Measurements from ENCODE around the gene TLE5.
"Not testable (repeated sequence)": the region's sequence is repeated elsewhere in the genome, so short reads cannot be mapped to it uniquely, and the experiment has no call there.

TLE5 gene

DNA sequence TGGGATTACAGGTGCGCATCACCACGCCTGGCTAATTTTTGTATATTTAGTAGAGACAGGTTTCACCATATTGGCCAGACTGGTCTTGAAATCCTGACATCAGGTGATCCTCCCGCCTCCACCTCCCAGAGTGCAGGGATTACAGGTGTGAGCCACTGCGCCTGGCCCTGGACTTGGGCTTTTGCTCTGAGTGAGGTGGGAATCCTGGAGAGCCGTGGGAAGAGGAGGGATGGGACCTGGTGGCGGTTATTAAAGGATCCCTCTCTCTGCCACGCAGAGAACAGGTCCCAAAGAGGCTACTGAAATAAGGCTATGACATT is 1.7 kb upstream of the TLE5 start:
- DNase-seq (ENCODE audit: low read depth in 1 of 2, low spot score in 1 of 2): no peak

DNA sequence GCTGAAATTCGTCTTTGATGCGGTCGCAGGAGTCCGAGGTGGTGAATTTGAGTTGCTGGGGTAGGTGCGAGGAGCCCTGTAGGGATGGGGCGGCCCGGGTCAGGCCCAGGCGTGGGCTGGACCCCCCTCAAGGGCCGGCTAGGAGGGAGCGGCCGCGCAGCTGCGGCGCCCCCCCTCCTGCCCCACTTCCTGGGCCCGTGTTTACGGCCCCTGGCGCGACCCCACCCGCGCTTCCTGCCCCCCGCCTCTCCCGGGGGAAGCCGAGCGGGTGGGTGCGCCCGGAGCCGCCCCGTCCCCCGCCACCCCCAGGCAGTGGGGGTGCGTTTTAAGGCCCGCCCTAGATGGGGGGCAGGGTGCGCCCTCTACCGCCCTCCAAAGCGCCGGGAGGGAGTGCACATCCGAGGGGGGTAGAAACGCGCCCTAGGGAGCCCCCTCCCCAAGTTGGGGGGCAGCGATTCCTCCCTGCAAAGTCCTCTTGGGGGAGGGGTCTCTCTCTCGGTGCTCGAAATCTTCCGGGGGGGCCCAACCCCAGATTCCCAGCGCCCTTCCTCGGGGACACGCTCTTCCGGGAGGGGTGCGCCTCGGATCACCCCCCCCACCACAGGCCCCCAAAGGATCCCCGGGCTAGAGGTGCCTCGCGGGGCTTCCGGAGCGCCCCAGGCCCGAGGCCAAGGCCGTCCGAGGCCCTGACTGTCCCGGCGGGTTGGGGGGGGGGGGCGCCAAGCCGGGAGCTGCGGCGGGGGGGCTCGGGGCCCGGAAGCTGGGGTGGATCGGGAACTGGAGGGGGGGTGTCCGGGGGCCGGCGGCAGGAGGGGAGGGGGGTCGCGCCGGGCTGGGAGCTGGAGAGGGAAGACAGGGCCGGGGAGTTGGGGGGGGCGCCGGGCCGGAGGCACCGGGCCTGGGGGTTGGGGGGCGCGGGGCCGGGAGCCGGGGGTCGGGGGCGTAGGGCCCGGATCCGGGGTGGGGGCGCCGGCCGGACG is 823 bp downstream of the TLE5 start:
- peak; percentile 42 to 64 for DNase-seq (ENCODE audit: low read depth in 1 of 2, low spot score in 1 of 2)

DNA sequence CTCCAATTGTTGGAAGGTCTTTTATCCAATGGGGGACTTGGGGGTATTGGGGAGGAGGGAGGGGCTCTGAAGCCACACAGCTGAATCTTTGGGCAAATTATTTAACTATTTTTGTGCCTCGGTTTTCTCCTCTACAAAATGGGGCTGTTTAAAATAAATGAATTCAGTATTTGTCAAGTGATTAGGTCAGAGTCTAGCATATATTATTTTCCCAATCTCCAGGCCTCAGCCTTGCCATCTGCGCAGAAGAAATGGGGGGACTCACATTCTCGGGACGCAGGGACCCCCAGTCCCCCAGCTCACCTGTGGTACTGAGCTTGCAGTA is 1.5 kb downstream of the TLE5 start:
- DNase-seq (ENCODE audit: low read depth in 1 of 2, low spot score in 1 of 2): no peak

DNA sequence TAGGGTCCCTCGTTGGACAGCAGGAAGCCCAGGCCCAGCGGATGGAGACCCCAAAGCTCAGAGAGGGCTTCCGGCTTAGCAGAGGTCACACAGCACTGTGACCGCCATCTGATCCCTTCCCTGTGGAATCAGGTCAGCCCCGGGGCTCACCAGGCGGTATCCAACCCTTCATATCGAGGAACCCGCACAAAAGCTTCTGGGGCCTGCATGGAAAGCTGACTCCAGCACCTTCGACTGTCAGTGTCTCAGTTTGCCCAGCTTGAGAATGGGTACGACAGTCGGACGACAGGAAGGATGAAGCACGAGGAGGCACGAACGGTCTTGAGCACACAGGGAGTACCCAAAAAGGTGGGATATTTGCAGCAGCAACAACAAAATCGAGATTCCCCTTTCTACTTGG is 2.6 kb downstream of the TLE5 start:
- DNase-seq (ENCODE audit: low read depth in 1 of 2, low spot score in 1 of 2): no peak

DNA sequence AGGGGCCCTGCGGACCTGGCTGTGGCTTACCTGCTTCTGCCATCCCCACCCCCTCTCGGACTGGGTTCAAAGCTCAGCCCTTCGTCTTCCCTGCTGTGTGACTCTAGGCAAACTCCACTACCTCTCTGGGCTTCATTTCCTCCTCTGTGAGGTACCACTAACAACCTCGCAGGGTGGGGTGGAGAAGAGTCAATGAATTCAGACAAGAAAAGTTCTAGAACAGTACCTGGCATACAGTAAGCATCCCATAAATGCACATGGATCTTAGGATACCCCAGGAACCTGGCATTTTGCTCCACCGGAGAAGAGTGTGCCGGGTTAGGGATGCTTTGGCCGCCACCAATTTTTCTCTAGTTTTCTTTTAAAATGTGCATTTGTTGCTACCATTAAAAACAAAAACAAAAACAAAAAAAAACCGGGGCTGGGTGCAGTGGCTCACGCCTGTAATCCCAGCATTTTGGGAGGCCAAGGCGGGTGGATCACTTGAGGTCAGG is 3.4 kb downstream of the TLE5 start:
- no peak for DNase-seq (ENCODE audit: low read depth in 1 of 2, low spot score in 1 of 2)

DNA sequence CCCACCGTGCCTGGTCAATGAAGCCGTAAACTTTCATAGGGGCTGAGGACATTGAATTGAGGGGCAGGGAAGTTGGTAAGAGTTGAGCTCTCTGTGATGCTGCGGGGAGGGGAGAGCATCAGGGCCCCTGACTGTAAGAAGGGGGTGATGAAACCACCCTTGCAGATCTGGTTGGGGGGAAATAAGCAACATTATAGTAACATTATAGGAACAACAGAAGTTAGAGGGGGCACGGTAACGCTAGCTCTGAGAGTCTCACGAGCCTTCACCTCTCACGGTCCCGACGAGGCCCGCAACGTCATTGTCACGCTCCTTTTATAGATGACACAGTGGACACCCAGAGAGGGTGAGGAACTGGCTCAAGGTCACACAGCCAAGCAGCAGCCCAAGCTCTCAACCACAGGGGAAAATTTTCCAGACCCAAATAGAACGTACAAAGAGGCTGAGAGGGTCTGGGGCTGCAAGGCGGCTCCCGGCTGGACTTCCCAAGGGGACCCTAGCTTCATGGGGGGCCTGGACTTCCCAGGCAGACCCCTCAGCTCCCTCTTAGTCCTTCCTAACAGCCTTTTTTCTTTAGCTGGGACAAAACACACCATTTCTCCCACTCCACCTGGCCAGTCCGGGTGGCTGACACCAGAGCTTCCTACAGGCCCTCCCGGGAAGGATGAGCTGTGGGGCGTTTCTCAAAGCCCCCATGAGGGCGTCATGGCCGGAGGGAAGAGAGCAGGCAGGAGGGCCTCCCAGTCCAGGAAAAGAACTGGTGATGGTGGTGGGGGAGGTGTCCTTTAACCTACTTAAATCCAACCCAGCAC is 4.1 kb downstream of the TLE5 start:
- DNase-seq (ENCODE audit: low read depth in 1 of 2, low spot score in 1 of 2): no peak

DNA sequence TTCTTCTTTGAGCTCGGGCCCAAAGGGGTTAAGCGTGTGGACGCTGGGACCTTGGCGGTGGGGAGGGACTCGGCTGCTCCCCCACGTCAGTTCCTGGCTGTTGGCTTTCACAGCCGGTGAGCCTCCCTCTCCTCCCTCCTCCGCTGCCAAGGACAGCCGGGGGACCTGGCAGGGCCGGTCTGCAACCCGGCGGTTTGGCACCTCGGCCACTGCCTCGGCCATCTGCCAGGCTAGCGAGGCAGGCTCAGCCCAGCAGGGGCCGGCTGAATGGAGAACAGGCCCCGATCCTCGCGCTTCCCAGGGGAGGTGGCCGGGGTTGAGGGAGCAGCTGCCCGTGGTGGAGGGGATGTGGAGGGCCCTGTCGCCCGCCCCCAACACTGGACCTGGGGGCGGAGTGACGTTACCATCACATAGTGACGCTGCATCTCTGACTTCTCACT is 5.0 kb downstream of the TLE5 start:
- no peak for DNase-seq (ENCODE audit: low read depth in 1 of 2, low spot score in 1 of 2)

DNA sequence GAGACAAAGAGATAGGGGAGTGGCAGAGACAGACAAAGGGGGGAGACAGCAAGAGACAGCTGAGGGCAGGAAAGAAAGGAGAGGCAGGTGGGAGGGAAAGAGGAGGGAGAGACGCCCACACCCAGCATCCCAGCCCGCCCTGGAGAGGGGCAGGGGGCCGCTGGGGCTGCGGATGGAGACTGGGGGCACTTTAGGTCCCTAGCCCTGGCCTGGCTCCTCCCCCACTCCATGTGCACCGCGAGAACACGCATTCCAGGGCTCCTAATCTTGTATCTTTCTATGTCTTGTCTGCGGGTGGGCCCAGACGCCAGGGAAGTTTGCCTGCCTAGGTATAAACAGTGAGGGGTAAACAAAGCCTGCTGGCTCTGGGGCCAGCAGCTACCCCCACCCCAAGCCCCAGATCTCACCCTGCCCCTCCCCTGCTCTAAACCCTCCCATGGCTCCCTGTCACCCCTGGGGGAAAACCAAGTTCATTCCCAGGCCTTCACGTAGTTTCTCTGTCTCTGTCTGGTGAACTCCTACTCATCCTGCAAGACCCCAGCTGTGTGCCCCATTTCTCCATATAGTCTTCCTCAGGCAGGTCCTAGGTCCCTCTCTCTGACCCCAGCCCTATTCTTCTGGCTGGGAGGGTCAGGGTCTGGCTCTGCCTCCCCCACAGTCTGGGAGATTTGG is 5.7 kb downstream of the TLE5 start:
- no peak for DNase-seq (ENCODE audit: low read depth in 1 of 2, low spot score in 1 of 2)

DNA sequence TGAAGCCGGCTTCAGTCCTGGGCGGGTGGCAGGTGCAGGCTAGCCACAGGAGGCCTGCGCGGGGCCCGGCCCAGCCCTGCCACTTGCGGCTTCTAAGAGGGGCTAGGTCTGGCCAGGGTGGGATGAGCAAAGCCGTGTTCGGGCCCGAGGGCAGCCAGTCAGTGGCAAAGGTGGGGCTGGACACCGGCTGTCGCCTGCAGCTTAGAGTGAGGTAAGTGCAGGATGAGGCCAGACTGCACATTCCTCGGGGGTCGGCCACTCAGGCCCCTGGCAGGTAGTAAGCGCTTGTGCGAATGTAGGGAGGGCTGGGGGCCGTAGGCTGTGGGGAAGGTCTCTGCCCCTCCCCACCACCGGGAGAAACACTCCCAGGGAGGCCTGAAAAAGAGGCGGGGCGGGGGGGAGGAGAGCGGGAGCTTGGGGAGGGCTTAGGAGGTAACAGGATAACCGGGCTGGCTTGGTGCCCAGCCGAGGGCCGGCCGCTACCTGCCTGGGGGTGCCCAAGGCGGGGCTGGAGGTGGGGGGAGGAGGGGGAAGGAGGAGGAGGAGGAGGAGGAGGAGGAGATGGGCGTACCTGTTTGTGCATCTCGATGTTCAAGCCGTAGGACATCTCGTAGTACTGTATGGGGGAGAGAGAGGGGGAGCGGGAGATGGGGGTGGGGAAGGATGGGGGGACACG is 6.4 kb downstream of the TLE5 start:
- no peak for DNase-seq (ENCODE audit: low read depth in 1 of 2, low spot score in 1 of 2)

DNA sequence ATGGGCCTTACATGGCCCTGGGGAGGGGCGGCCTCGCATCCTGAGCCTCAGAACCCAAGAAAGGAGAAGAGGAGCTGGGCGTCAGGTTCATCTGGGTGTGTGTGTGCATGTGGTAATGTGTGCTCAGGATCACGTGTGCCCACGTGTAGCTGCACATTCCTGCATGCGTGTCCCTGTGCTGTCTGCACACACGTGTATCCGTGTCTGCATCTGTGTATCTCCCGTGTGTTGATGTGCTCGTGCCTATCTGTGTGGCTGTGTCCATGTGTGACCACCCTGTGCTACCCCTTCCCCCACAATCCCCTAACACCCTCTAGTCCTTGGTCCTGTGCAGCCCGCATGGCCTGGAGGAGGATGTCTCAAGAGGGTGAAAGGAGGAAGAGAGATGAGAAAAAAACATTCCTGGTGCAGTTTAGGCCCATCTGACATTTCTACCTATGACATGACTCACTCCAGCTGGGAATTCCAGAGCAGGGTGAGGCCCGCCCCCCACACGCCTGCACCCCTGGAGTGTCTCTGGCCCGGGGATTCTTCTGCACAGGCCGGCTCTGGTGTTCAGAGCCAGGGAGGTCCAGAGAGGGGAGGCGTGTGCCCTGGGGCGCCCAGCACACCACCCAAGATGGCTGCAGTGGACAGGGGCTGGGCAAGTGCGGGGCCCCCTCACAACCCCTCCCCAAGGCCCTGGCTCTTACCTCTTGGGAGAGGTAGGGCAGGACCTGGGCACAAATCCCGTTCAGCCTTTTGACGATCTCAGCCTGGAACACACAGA is 7.1 kb downstream of the TLE5 start:
- no peak for DNase-seq (ENCODE audit: low read depth in 1 of 2, low spot score in 1 of 2)

DNA sequence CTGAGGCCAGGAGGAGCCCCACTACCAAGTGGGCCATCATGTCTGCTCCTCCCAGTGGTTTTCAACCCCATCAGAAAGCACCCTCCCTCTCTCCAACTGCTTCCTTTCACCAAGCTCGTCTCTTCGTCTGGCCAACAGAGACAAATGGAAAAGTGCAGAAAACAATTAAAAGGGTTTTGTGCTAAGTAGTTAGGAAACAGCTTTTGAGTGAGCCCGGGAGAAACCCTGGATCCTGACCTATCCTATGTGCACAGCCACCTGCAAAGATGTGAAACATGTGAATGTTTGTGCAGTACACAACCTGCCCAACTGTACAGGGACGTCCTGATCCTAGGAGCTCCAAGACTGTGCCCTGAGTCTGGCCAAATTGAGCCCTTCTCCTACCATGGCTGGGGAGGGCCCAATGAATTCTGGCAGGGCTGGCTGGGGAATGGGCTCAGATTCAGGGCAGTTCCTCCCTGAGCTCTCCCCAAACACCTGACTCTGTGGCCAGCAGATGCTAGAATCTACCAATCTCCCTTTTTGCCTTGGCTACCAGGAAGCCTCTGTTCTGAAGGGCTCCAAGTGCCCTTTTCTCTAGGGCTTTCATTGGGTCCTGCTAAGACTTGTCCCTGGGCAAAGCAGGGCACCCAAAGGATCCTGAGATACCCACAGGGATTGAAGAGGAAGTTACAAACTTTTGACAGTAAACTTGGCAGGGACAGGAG is 7.9 kb downstream of the TLE5 start:
- DNase-seq (ENCODE audit: low read depth in 1 of 2, low spot score in 1 of 2): no peak

DNA sequence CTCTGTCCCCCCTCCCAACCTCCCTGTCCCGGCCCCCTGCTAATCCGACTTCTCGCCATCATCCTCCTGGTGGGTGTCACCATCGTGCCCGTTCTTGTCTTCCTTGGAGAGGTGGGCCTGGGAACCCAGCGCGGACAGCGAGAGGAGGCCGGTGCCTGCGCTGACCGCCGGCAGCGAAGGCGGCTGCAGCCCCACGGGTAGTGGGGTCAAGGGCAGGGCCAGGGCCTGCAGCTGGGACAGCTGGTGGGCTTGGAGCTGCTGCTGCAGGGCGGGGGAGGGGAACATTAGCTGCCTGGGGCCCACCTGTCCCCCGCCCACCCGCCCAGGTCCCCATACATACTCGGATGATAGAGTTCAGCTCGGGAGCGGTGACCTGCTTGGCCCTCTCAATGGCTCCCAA is 8.5 kb downstream of the TLE5 start:
- DNase-seq (ENCODE audit: low read depth in 1 of 2, low spot score in 1 of 2): no peak

DNA sequence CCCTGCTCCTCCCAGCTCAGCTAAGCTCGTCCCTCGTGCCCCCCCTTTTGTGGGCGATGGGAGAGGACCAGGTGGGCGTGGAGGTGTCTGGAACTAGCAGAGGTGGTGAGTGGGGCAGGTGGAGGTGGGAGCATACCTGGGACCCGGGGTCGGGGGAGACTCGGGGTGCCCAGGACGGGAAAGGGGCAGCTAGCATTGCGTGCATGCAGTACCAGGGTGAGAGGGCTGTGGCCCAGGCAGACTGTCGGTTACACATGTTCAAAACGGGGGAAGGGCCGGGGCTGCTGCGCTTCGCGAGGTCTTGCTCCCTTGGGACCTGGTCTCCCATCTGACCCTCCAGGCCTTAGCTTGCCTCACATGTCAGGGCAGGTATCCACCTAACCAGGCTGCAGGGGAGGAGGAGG is 9.1 kb downstream of the TLE5 start:
- no peak for DNase-seq (ENCODE audit: low read depth in 1 of 2, low spot score in 1 of 2)

DNA sequence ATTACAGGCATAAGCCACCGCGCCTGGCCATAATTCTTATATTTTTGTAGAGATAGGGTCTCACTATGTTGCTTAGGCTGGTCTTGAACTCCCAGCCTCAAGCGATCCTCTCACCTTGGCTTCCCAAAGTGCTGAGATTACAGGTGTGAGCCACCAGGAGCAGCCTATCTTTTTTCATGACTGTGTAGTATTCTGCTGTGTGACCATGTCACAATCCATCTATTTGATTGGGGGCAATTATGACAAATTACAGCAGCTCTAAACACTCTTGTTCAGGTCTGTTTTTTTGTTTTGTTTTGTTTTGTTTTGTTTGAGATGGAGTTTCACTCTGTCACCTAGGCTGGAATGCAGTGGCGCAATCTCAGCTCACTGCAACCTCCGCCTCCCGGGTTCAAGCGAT is 12.3 kb downstream of the TLE5 start:
- not testable (repeated sequence) for DNase-seq (ENCODE audit: low read depth in 1 of 2, low spot score in 1 of 2)

DNA sequence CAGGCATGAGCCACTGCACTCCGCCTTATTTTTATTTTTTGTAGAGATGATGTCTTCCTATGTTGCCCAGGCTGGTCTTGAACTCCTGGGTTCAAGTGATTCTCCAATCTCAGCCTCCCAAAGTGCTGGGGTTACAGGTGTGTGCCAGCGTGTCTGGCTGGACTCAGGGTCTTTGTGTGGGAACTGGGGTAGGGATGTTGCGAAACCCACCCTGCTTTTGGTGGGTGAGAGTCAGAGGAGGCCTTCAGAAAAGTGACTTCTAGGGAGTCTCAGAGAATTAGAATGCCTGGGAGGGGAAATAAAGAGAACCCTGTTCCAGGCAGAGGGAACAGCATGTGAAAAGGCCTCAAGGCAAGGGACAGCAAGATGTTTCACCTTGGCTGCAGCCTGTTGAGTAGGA is 13.2 kb downstream of the TLE5 start:
- no peak for DNase-seq (ENCODE audit: low read depth in 1 of 2, low spot score in 1 of 2)

DNA sequence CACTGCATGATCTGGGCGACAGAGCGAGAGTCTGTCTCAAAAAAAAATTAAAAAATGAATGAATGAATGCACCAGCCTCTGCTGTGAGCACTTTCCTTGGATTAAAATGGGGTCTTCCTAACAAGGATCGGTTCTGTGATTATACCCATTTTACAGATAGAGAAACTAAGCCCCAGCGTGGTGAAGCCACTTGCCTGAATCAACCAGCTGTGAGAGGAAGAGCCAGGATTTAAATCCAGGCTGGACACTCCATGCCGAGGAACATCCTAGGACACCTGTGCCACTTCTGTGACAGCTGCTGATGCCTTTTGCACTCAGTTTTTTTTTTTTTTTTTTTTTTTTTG is 14.1 kb downstream of the TLE5 start:
- no peak for DNase-seq (ENCODE audit: low read depth in 1 of 2, low spot score in 1 of 2)

DNA sequence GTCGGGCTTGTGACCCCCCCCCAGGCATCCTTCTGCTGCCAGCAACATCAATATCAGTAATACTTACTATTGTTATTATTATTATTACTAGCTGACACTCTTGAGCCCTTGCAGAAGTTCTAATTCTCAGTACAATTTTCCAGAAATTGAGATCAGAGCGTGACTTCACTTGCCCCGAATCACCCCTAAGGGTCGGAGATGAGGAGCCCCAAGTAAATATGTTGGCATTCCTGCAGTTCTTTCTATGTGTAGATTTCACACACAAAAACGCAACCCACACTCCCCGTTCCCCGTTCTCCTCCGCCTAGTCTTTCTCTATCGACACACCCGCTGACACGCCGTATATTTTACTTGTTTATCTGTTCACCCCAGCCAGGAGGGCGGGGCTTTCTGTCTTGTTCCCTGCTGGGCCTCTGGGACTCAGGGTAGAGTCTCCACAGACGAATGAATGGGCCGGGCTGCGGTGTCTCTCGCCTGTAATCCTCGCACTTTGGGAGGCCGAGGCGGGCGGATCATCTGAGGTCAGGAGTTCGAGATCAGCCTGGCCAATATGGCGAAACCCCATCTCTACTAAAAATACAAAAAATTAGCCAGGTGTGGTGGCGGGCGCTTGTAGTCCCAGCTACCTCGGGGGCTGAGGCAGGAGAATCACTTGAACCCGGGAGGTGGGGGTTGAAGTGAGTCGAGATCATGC is 14.7 kb downstream of the TLE5 start:
- peak; percentile 27 to 38 for DNase-seq (ENCODE audit: low read depth in 1 of 2, low spot score in 1 of 2)

DNA sequence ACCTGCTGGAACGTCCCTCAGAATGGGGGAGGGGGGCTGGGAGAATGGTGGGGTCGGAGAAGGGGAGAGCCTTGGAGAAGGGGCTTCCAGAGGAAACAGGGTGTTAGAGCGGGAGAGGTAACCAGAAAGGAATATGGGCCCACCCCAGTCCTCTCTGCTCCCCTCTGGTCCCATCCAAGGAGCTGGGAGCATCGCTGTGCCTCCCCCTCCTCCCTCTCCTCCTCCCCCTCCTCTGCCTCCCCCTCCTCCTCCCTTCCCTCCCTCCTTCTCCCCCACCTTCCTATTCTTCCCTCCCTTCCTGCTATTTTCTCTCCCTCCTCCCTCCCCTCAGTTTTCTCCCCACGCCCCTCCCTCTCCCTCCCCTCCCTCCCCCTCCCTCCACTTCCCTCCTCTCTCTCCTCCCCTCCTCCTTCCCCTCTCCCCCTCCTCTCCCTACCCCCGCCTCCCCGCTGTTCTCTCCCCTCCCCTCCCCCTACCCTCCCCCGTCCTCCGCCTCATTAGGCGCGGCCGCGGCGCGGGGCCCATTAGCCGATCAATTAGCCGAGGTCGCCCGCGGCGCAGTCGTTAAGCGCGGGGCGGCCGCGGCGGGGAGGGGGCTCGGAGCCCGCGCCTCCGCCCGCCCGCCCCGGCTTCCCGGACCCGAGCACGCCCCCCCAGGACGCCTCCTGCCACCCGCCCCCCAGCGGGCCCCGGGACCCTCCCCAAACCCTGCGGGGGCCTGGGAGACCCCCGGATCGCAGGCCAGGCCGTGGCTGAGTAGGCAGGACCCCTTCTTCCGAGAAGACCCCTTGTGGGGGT is 15.4 kb downstream of the TLE5 start:
- DNase-seq (ENCODE audit: low read depth in 1 of 2, low spot score in 1 of 2): no peak
